GM13976 (cell line): ENCODE measurements around the gene PSORS1C2.

ENCODE experiments used
- DNase-seq: peaks from one replicate; pipeline ENCODE4 v3.0.0; 2012; ENCODE audit warnings: low spot score
- CTCF ChIP-seq: IDR thresholded peaks from 2 replicates; pipeline ENCODE4 v1.5.1; 2012; ENCODE audit warnings: borderline replicate concordance, mild to moderate bottlenecking; ENCODE audit not compliant: insufficient read depth; ENCODE audit errors: extremely low read depth, missing control alignments, control extremely low read depth
- in situ Hi-C: fragments of 300-500 bp; cut with MboI; formaldehyde crosslinking; loops from one replicate; pipeline ENCODE4 v1.12.0; 2022; ENCODE audit warnings: low sequenced_read_pairs, mixed read lengths, inconsistent platforms; ENCODE audit not compliant: unreplicated experiment

Gene PSORS1C2

GRCh38 chr6:31163922-31164321 is 25.1 kb upstream of the PSORS1C2 start:
- no peak for DNase-seq
- in situ Hi-C loops, result no loop called here
- no peak for TF ChIP-seq CTCF

GRCh38 chr6:31162463-31163165 is 23.7 kb upstream of the PSORS1C2 start:
- no peak for DNase-seq
- in situ Hi-C loops, result no loop called here
- no peak for TF ChIP-seq CTCF

- in situ Hi-C loops, result no loop called here
- TF ChIP-seq CTCF, result no peak
- no peak for DNase-seq
Measured at GRCh38 chr6:31161216-31162126, 22.6 kb upstream of the PSORS1C2 start.

GRCh38 chr6:31158863-31159855 is 20.3 kb upstream of the PSORS1C2 start:
- in situ Hi-C loops, result no loop called here
- peak; percentile 57 for DNase-seq
- TF ChIP-seq CTCF, result peak; percentile 15

GRCh38 chr6:31158140-31158862 is 19.4 kb upstream of the PSORS1C2 start, which contains the start of gene TCF19:
TCF19 (plus strand) TSS chr6:31158589; CDS start chr6:31159470, 881 bp downstream.
- peak; percentile 100 for DNase-seq

More at GRCh38 chr6:31158140-31158862, 19.4 kb upstream of the PSORS1C2 start, which contains the start of gene TCF19:
- TF ChIP-seq CTCF, result no peak
- in situ Hi-C loops, result no loop called here
